Measurements from ENCODE around the gene SOAT1. TPM values are rescaled to one million over a fixed set of nuclear protein-coding genes. Genes with fewer than 3 reads are reported as not detected.

SOAT1 gene
- total RNA-seq, 1 donor from 2014 or later = 27.9 TPM

- H3K4me3 ChIP-seq (ENCODE audit: low read depth, low read length) = no peak overlapping the region
- no peak for TF ChIP-seq CTCF (conservative IDR thresholded peaks at IDR 0.05; ENCODE audit: low read depth, low read length)
- DNase-seq (ENCODE audit: low read depth) = no peak
Measured at GRCh38 chr1:179303200-179303785, 9.7 kb downstream of the SOAT1 start.

- no peak overlapping the region for H3K4me3 ChIP-seq (ENCODE audit: low read depth, low read length)
- DNase-seq (ENCODE audit: low read depth) = no peak
- TF ChIP-seq CTCF (conservative IDR thresholded peaks at IDR 0.05; ENCODE audit: low read depth, low read length) = no peak
Measured at GRCh38 chr1:179305450-179305849, 11.9 kb downstream of the SOAT1 start.

- no peak for TF ChIP-seq CTCF (conservative IDR thresholded peaks at IDR 0.05; ENCODE audit: low read depth, low read length)
- H3K4me3 ChIP-seq (ENCODE audit: low read depth, low read length) = no peak overlapping the region
- DNase-seq (ENCODE audit: low read depth) = no peak
Measured at GRCh38 chr1:179310291-179310690, 16.7 kb downstream of the SOAT1 start.

- no peak for TF ChIP-seq CTCF (conservative IDR thresholded peaks at IDR 0.05; ENCODE audit: low read depth, low read length)
- DNase-seq (ENCODE audit: low read depth) = peak; percentile 96
Measured at GRCh38 chr1:179310721-179311120, 17.1 kb downstream of the SOAT1 start.

GRCh38 chr1:179311149-179311700 lies 17.6 kb downstream of the SOAT1 start:
- no peak for TF ChIP-seq CTCF (conservative IDR thresholded peaks at IDR 0.05; ENCODE audit: low read depth, low read length)
- no peak for DNase-seq (ENCODE audit: low read depth)
- H3K4me3 ChIP-seq (ENCODE audit: low read depth, low read length) = no peak overlapping the region

More at GRCh38 chr1:179310721-179311120, 17.1 kb downstream of the SOAT1 start:
- H3K4me3 ChIP-seq (ENCODE audit: low read depth, low read length) = no peak overlapping the region

GRCh38 chr1:179313004-179313403 lies 19.4 kb downstream of the SOAT1 start:
- DNase-seq (ENCODE audit: low read depth) = no peak
- no peak overlapping the region for H3K4me3 ChIP-seq (ENCODE audit: low read depth, low read length)
- no peak for TF ChIP-seq CTCF (conservative IDR thresholded peaks at IDR 0.05; ENCODE audit: low read depth, low read length)

GRCh38 chr1:179314928-179315327 lies 21.3 kb downstream of the SOAT1 start:
- no peak for DNase-seq (ENCODE audit: low read depth)
- TF ChIP-seq CTCF (conservative IDR thresholded peaks at IDR 0.05; ENCODE audit: low read depth, low read length) = no peak
- H3K4me3 ChIP-seq (ENCODE audit: low read depth, low read length) = no peak overlapping the region

All from epithelial cell of proximal tubule (primary cell).